ENCODE data around the gene KCNJ6.

DNA sequence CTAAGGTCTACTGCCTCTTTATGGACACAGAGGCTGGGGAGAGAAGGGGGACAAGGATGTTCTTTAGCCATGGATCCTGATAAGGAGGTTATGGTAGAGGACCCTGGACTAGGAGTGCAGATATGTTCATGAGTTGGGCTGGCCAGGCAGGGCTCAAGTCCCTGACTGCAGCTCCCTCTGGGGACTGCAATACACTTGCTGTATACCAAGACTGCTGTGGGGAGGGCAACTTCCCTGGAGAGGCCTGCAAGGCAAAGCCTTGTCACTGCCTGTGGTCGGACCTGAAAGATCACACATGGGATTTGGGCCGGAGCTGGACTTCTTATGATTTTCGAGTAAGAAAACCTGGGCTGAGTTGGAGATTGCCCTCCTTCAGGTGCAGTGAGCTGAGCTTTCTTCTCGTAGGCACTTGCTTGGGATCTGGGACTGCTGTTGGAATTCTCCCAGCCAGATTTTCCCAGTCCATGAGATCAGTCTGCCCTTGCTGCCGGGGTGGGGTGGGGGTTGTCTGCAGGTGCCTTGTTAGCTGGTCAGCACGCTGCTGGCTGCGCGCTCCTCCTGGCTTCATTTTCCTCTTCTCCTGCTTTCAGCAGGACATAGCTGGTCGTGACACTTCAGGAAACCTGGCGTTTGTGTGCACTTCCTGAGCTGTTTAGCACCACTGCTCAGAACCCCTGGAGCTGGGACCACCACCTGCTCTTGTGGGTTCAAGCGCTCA is 49.0 kb upstream of the KCNJ6 start:
- no peak for TF ChIP-seq POLR2A (IDR thresholded peaks at IDR 0.05)
- TF ChIP-seq, protein P1, sequence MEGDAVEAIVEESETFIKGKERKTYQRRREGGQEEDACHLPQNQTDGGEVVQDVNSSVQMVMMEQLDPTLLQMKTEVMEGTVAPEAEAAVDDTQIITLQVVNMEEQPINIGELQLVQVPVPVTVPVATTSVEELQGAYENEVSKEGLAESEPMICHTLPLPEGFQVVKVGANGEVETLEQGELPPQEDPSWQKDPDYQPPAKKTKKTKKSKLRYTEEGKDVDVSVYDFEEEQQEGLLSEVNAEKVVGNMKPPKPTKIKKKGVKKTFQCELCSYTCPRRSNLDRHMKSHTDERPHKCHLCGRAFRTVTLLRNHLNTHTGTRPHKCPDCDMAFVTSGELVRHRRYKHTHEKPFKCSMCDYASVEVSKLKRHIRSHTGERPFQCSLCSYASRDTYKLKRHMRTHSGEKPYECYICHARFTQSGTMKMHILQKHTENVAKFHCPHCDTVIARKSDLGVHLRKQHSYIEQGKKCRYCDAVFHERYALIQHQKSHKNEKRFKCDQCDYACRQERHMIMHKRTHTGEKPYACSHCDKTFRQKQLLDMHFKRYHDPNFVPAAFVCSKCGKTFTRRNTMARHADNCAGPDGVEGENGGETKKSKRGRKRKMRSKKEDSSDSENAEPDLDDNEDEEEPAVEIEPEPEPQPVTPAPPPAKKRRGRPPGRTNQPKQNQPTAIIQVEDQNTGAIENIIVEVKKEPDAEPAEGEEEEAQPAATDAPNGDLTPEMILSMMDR (IDR thresholded peaks at IDR 0.05), result no peak
